HG02798 (cell line): Measurements from ENCODE around the gene SCEL.
"Not testable (repeated sequence)": the region's sequence is repeated elsewhere in the genome, so short reads cannot be mapped to it uniquely, and the experiment has no call there.

Experiments used
- ATAC-seq: cut with Tn5 transposase; IDR thresholded peaks from one replicate; pipeline ENCODE4 v1.9.1; 2021; ENCODE audit warnings: mild to moderate bottlenecking; ENCODE audit not compliant: unreplicated experiment, poor library complexity

The SCEL gene

DNA sequence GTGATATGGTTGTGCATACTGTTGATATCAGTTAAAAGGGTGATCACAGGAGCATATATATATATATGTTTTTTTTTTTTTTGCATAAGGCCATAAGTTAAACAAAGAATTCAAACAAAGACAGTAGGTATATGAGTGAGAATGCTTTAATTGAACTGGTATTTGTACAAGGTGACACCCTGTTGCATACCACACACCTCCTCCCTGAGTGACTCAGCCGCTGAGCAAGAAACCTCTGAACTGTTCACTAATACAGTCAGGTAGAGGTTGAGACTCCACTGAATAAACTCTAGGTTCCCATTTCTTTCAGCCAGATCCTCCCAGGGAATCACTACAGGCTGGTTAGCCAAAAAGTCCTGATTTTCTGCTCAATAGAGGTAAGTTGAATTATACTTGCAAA is at the start of gene SCEL:
TSS of gene SCEL (plus strand) at position 259 of the 400 bp plus-strand sequence. CDS start 20,170 bp downstream, outside the sequence.
- ATAC-seq = no peak

DNA sequence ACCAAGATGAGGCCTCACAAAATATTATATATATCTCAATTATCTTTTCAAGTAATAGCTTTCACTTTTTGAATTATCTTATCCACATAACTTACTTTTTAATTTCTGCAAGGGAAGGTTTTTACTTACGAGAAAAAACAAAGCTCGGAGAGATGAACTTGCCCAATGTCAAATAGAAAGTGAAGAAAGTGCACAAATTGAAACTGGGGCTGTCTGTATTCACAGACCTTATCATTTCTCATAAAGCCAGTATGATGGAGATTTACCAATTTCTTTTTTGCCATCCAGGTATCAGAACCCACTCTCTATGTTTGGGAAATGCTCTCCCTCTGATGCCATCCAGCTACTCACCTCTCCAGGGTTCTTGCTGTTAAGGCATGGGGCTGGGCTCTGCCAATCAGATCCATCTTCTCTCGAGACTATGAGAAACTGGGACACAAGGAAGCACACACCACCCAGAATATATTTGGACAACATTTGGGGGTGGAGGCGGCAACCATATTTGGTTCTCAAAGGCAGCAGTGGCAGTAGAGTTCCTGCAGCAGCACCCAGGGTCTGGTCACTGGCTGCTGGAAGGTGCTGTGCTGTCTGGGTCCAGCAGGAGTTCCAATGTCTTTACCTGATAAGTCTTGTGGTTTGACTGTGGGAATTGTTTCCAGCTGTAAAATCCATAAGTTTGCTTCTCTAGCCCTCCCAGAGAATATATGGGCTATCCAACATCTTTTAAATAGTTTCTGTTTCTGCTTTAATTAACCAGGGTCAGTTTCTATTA is 45.8 kb upstream of the SCEL start:
- no peak for ATAC-seq

DNA sequence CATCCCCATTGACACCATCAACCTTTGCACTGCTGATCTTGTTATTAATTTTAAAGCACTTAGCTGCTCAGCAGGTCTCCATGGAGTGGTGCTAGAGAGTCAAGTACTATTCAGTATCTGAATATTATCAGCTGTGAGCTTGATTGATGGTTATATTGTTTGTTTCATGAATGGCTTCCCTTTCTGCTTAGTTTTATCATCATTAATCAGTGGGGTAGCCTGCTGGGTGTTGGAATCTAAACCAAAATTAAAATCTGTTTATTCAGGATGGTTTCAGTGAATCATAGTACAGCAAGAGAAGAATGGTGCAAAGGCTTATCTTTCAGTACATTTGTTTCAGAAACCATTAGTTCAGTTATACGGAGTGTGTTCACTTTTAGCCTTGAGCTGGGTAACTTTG is 42.5 kb upstream of the SCEL start:
- peak; percentile 69 for ATAC-seq

- ATAC-seq = no peak
Observed at GRCh38 chr13:77494226-77494625, 41.3 kb upstream of the SCEL start.

- ATAC-seq = no peak
Observed at GRCh38 chr13:77497350-77497749, 38.2 kb upstream of the SCEL start.

DNA sequence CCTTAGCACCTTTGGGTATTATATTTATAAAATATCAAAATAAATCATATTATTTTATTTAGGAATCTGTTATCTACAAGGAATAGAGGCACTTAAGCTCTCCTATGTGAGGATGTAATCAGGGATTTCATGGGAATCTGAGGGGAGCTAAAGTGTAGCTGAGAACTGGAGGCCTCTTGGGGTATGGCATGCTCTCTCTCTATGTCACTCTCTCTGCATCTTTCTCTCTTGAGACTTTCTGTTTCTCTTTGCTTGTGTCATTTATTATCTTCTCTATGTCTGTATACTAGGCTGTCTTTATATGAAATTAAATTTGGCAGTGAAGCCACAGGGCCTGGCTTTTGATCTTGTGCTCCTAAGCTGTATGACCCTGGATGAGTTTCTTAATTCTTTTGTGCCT is 37.7 kb upstream of the SCEL start:
- ATAC-seq = no peak

GRCh38 chr13:77502104-77502720 is 33.3 kb upstream of the SCEL start:
- ATAC-seq = peak; percentile 88

GRCh38 chr13:77503398-77503797 is 32.1 kb upstream of the SCEL start:
- no peak for ATAC-seq

DNA sequence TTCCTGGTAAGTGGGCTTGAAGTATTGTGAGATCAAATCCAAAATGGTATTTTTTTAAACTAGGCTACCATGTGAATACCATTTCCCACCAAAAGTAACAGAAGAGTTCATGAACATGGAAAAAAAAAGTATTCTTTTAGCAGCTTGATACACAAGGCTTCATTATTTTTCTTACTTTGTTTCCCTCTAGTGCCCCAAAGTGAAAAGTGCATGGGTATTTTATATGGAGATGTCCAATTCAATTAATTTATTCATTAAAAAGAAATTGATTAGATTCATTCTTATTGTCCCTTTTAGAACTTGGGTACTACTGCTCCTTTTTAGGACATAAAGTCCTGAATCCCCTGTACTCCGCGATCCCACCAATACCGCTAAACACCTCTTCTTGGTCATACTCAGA is 28.6 kb upstream of the SCEL start:
- no peak for ATAC-seq

- ATAC-seq = no peak
Observed at GRCh38 chr13:77507931-77508776, 27.4 kb upstream of the SCEL start.

DNA sequence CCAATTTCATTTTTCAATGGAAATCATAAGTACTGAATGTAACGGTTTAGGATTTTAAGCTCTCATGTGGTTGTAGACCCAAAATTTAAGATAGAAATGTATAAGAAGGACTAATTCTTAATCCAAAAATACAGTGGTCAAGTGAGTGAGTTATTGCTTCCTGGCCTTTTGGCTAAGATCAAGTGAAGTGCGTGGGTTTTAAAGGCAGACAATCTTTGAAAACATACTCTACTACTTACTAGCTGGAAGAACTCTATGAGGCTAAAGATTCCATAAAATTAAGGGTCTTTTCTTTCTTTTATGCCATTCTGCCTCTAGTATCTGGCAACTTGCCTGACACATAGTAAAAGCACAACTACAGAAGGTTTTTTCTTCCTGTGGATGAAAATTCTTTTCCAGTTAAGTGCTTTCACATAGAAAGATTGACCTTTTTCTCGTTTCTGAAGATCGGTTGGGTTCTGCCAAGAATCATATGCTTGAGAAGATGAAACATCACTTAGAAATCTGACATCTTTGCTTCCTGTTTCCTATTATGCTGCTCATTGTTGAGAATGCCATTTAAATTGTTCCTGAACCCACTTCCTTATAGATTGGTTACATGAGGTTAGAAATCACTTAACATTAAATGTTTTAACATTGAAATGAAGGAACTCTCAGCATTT is 26.4 kb upstream of the SCEL start:
- no peak for ATAC-seq

DNA sequence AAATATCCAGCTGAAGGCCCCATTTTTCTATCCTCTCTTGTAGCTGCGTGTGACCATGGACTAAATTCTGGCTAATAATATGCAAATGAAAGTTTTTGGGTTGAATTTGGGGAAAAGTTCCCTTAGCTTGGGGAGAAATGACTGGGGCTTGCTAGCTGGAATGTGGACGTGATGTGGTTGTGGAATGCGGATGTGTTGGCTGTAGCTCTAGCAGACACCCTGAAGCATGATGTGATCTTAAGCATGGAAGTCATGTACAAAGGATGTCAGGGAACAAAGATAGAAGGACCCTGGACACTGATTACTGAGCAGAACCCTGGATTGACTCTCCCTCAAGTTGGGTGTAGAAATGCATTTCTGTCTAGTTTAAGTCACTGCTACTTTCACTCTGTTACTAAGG is 25.4 kb upstream of the SCEL start:
- ATAC-seq = no peak

DNA sequence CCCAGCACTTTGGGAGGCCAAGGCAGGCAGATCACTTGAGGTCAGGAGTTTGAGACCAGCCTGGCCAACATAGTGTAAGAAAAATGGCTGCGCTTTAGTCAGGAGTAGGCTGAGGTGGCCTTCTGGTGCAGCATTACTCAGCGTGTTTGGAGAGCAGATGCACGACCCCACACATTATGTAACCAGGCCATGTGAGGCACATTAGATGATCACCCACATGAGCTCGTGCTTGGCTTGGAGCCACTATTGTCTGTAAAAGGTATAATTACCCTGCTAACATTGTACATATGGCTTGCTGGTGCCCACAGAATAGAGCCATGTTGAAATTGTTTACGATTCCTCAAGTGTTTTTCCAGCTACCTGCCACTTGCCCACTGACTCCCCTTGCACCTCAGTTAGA is 24.0 kb upstream of the SCEL start:
- ATAC-seq = no peak

DNA sequence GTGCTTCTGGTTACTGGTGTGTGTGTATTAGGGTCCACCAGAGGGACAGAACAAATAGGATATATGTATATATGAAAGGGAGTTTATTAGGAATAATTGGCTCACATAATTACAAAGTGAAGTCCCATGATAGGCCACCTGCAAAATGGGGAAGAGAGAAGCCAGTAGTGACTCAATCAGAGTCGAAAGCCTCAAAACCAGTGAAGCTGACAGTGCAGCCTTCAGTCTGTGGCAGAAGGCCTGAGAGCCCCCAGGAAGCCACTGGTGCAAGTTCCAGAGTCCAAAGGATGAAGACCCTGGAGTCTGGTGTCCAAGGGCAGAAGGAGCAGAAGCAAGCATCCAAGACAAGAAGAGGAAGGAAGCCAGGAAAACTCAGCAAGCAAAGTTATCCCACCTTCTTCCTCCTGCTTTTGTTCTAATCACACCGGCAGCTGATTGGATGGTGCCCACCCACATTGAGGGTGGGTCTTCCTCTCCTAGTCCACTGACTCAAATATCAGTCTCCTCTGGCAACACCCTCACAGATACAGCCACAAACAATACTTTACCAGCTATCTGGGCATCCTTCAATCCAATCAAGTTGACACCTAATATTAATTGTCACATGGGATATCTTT is 21.7 kb upstream of the SCEL start:
- ATAC-seq = peak; percentile 86

- peak; percentile 86 for ATAC-seq
Observed at GRCh38 chr13:77514336-77514726, 21.2 kb upstream of the SCEL start.

DNA sequence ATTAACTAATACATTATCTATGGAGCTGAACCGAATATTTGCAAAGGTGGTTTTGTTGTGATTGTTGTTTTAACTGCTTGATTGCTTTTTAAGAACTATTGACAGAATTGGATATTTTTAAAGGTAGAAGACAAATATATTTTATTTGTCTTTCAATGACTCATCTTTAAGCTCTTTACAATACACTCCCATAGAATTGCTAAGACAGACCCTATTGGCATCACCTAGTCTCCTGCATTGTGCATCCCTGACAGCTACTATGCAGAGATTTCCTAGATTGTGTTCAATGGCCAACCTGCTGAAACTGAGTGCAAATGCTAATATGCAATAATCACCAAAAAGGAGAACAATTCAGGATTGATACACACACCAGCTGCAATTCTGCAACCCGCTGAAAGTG is 19.7 kb upstream of the SCEL start:
- no peak for ATAC-seq

- ATAC-seq = no peak
Observed at GRCh38 chr13:77516342-77516789, 19.1 kb upstream of the SCEL start.

DNA sequence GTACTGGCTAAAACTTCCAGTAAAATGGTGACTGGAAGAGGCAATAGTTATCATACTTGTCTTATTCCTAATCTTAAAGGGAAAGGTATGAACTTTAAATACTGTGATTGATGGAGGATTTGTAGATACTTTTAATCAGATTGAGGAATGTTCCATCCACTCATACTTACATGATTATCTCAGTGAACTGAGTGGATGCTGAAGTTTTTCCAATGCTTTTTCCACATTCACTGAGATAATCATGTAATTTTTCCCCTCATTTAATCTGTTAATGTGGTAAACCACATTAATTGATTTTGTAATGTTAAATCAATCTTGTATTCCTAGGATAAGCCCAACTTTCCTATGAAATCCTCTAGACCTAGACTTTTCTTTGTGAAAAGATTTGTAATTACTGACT is 17.2 kb upstream of the SCEL start:
- no peak for ATAC-seq

DNA sequence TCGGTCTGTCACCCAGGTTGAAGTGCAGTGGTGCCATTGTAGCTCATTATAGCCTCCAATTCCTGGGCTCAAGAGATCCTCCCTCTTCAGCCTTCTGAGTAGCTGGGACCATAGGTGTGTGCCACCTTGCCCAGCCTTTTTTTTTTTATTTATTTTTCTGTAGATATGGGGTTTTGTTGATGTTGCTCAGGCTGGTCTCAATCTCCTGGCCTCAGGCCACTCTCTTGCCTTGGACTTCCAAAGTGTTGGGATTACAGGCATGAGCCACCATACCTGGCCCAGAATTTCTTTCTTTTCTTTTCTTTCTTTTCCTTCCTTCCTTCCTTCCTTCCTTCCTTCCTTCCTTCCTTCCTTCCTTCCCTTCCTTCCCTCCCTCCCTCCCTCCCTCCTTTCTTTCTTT is 16.1 kb upstream of the SCEL start:
- ATAC-seq = not testable (repeated sequence)

GRCh38 chr13:77519808-77520207 is 15.7 kb upstream of the SCEL start:
- no peak for ATAC-seq
